Sigmoid colon (tissue), 7 donors: ENCODE data around the gene GPC5. TPM values are rescaled to one million over a fixed set of nuclear protein-coding genes. Genes with fewer than 3 reads are reported as not detected.

Source experiments
- DNase-seq: peaks from one replicate; pipeline ENCODE4 v3.0.0-alpha.2; 2019
- H3K27ac ChIP-seq, 4 donors: fragments of 200-600 bp; sonication (generic); one replicate each; pipeline ENCODE4 v1.5.1; 2016 to 2019; ENCODE audit warnings: mild to moderate bottlenecking in 1 of 4
- H3K27me3 ChIP-seq, 3 donors: fragments of 200-600 bp; sonication (generic); one replicate each; pipeline ENCODE4 v1.5.1; 2019; ENCODE audit warnings: mild to moderate bottlenecking in 1 of 3
- H3K36me3 ChIP-seq, 4 donors: fragments of 200-600 bp; sonication (generic); one replicate each; pipeline ENCODE4 v1.5.1; 2016 to 2019
- H3K4me1 ChIP-seq, 4 donors: fragments of 200-600 bp; sonication (generic); one replicate each; pipeline ENCODE4 v1.5.1; 2017 to 2019
- H3K4me3 ChIP-seq, 4 donors: fragments of 200-600 bp; sonication (generic); one replicate each; pipeline ENCODE4 v1.5.1; 2017 to 2019; ENCODE audit warnings: mild to moderate bottlenecking in 2 of 4, moderate library complexity in 1 of 4
- H3K9me3 ChIP-seq, 4 donors: fragments of 200-600 bp in 3 of 4; sonication (generic) in 3 of 4; one replicate each; pipeline versions ENCODE4 v1.5.1 to v1.6.1; 2013 to 2019
- CTCF ChIP-seq, 4 experiments: fragments of 450-650 bp in 3 of 4; fragments of 200-600 bp in 1 of 4; IDR thresholded peaks; one replicate each; pipeline ENCODE4 v1.5.1; 2016 to 2019; ENCODE audit warnings: antibody characterized with exemption in 4 of 4, mild to moderate bottlenecking in 3 of 4, moderate library complexity in 2 of 4
- EP300 ChIP-seq, 4 donors: sonication (generic); formaldehyde crosslinking; IDR thresholded peaks; one replicate each; pipeline ENCODE4 v1.6.1; 2017; ENCODE audit warnings: antibody characterized with exemption in 4 of 4
- POLR2A ChIP-seq, 2 donors: fragments of 450-650 bp; IDR thresholded peaks; one replicate each; pipeline ENCODE4 v1.6.1; 2016; ENCODE audit warnings: antibody characterized with exemption in 2 of 2, mild to moderate bottlenecking in 2 of 2, moderate library complexity in 2 of 2
- POLR2AphosphoS5 ChIP-seq, 4 donors: sonication (generic); formaldehyde crosslinking; IDR thresholded peaks; one replicate each; pipeline ENCODE4 v1.6.1; 2017; ENCODE audit warnings: antibody characterized with exemption in 4 of 4
- WGBS, 2 donors: extraction: QIAGEN DNeasy Blood & Tissue Kit; methylation state at CpG; one replicate each; pipeline ENCODE4 v1.1.7; 2013; 5-methylcytosine and 5-hydroxymethylcytosine counted together
- intact Hi-C: fragments of 100-400 bp; cut with DNase I; formaldehyde crosslinking; loops from one replicate; pipeline ENCODE4 v1.15.1; 2023
- polyA plus RNA-seq, 3 donors: library from polyadenylated mRNA; stranded (reverse); fragments of 200-250 nt; gene quantifications; one replicate each; pipeline ENCODE4 v1.2.3, GENCODE V29; 2013
- total RNA-seq, 4 donors: library from RNA; depleted of rRNA; stranded (reverse); fragments of >200 nt; gene quantifications; one replicate each; pipeline ENCODE4 v1.1.0, GENCODE V29; 2016
- donor health status: healthy with polysubstance abuse.
- donor health status: Bipolar disorder and iron deficiency.
- donor health status: healthy.

The GPC5 gene
- total and polyA plus RNA-seq, 7 donors, result 0.39 to 3.9 (median 2.9) TPM; not detected in 2

- WGBS, 2 donors, result 85 to 86% methylated on average over 4 of the region's 4 CpGs
- no peak for TF ChIP-seq POLR2AphosphoS5 (IDR thresholded peaks at IDR 0.05)
- TF ChIP-seq POLR2A (IDR thresholded peaks at IDR 0.05), result no peak
- TF ChIP-seq EP300 (IDR thresholded peaks at IDR 0.05), result no peak
- no peak for TF ChIP-seq CTCF (IDR thresholded peaks at IDR 0.05)
- Histone ChIP-seq H3K27me3 (no peaks in the 10 kb centered on the region), H3K9me3 (no peaks in the 10 kb centered on the region), H3K4me1 (no peaks in the 10 kb centered on the region), H3K4me3 (no peak overlapping the region), H3K36me3 (no peaks in the 10 kb centered on the region), H3K27ac (no peak overlapping the region)
- no peak for DNase-seq
- intact Hi-C loops, result no loop called here
Observed at GRCh38 chr13:92572190-92572589, 1173.8 kb downstream of the GPC5 start.

- WGBS, 2 donors, result 65 to 83% methylated on average over 10 of the region's 10 CpGs
- intact Hi-C loops, result no loop called here
Observed at GRCh38 chr13:92573467-92574057, 1175.1 kb downstream of the GPC5 start.

GRCh38 chr13:92574499-92574898 lies 1176.1 kb downstream of the GPC5 start:
- Histone ChIP-seq H3K4me1 (no peaks in the 10 kb centered on the region), H3K9me3 (no peaks in the 10 kb centered on the region), H3K4me3 (no peak overlapping the region), H3K36me3 (no peaks in the 10 kb centered on the region), H3K27me3 (no peaks in the 10 kb centered on the region), H3K27ac (no peak overlapping the region)
- intact Hi-C loops, result no loop called here
- no peak for TF ChIP-seq EP300 (IDR thresholded peaks at IDR 0.05)
- TF ChIP-seq POLR2A (IDR thresholded peaks at IDR 0.05), result no peak
- no peak for TF ChIP-seq POLR2AphosphoS5 (IDR thresholded peaks at IDR 0.05)
- no peak for TF ChIP-seq CTCF (IDR thresholded peaks at IDR 0.05)
- no peak for DNase-seq
- WGBS, 2 donors, result 6 to 48% methylated on average over 1 of the region's 1 CpG

More at GRCh38 chr13:92573467-92574057, 1175.1 kb downstream of the GPC5 start:
- no peak overlapping the region for H3K27ac ChIP-seq
- H3K27me3 ChIP-seq, result no peaks in the 10 kb centered on the region
- DNase-seq, result no peak
- no peaks in the 10 kb centered on the region for H3K9me3 ChIP-seq
- no peak for TF ChIP-seq POLR2AphosphoS5 (IDR thresholded peaks at IDR 0.05)
- TF ChIP-seq EP300 (IDR thresholded peaks at IDR 0.05), result no peak
- no peak for TF ChIP-seq POLR2A (IDR thresholded peaks at IDR 0.05)
- no peak for TF ChIP-seq CTCF (IDR thresholded peaks at IDR 0.05)
- no peak overlapping the region for H3K4me3 ChIP-seq
- H3K36me3 ChIP-seq, result no peaks in the 10 kb centered on the region
- no peaks in the 10 kb centered on the region for H3K4me1 ChIP-seq

- H3K36me3 ChIP-seq, result no peaks in the 10 kb centered on the region
- 8 to 67% methylated on average over 2 of the region's 2 CpGs for WGBS, 2 donors
- no peak for DNase-seq
- no peaks in the 10 kb centered on the region for H3K9me3 ChIP-seq
- no peak overlapping the region for H3K4me3 ChIP-seq
- H3K27me3 ChIP-seq, result no peaks in the 10 kb centered on the region
- TF ChIP-seq POLR2AphosphoS5 (IDR thresholded peaks at IDR 0.05), result no peak
- TF ChIP-seq CTCF (IDR thresholded peaks at IDR 0.05), result no peak
- TF ChIP-seq EP300 (IDR thresholded peaks at IDR 0.05), result no peak
- no peak for TF ChIP-seq POLR2A (IDR thresholded peaks at IDR 0.05)
- intact Hi-C loops, result no loop called here
- H3K27ac ChIP-seq, result no peak overlapping the region
- H3K4me1 ChIP-seq, result no peaks in the 10 kb centered on the region
Observed at GRCh38 chr13:92575777-92576176, 1177.4 kb downstream of the GPC5 start.

GRCh38 chr13:92578358-92578757 lies 1179.9 kb downstream of the GPC5 start:
- Histone ChIP-seq H3K36me3 (no peaks in the 10 kb centered on the region), H3K27me3 (no peaks in the 10 kb centered on the region), H3K4me3 (no peak overlapping the region), H3K9me3 (no peaks in the 10 kb centered on the region), H3K27ac (no peak overlapping the region), H3K4me1 (no peaks in the 10 kb centered on the region)
- no peak for TF ChIP-seq POLR2A (IDR thresholded peaks at IDR 0.05)
- TF ChIP-seq CTCF (IDR thresholded peaks at IDR 0.05), result no peak
- TF ChIP-seq POLR2AphosphoS5 (IDR thresholded peaks at IDR 0.05), result no peak
- no peak for TF ChIP-seq EP300 (IDR thresholded peaks at IDR 0.05)
- DNase-seq, result no peak
- 92% methylated on average over 6 of the region's 6 CpGs for WGBS, 2 donors
- intact Hi-C loops, result no loop called here
